ENCODE results near the gene ZSWIM8.

ZSWIM8 gene

DNA sequence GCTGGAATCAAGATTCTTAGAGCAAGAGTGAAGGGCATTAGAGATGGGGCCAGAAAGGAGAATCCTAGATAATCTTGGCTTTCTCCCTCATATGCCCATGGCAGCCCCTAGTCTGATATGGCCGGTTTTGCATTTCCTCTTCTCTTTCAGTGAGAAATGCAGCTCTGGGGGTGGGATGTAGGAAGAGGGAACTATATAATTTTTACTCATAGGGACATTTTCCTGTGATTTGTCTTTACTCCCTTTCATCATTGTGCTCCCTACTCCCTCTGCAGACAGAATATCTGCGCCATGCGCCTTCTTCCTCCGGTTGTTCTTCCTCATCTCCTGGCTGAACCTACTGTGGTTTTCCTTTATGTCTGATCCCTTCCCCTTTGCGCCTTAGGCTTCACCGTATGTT, 20.3 kb upstream of the ZSWIM8 start:
- DNase-seq (ENCODE audit: extremely low read depth, low read depth): no peak
- no peak for TF ChIP-seq CTCF (IDR thresholded peaks at IDR 0.05; ENCODE audit: low read depth, low read length)

- no peak for DNase-seq (ENCODE audit: extremely low read depth, low read depth)
- no peak for TF ChIP-seq CTCF (IDR thresholded peaks at IDR 0.05; ENCODE audit: low read depth, low read length)
Observed at GRCh38 chr10:73768881-73769280, 16.5 kb upstream of the ZSWIM8 start.

DNA sequence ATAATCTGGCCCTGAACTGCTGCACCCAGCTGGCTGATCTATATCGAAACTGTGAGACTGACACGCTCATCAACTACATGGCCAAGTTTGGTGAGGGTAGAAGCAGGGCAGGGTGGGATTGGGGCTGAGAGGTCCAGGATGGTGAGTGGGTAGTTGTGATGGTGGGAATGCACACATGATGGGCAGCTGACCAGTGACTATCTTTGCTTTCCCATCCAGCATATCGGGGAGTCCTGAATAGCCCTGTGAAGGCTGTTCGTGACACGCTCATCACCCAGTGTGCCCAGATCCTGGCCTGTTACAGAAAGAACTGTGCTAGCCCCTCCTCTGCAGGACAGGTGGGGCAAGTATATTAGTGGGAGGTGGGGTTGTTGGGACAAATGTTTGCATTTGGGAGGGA, 16.0 kb upstream of the ZSWIM8 start:
- no peak for TF ChIP-seq CTCF (IDR thresholded peaks at IDR 0.05; ENCODE audit: low read depth, low read length)
- DNase-seq (ENCODE audit: extremely low read depth, low read depth): no peak

DNA sequence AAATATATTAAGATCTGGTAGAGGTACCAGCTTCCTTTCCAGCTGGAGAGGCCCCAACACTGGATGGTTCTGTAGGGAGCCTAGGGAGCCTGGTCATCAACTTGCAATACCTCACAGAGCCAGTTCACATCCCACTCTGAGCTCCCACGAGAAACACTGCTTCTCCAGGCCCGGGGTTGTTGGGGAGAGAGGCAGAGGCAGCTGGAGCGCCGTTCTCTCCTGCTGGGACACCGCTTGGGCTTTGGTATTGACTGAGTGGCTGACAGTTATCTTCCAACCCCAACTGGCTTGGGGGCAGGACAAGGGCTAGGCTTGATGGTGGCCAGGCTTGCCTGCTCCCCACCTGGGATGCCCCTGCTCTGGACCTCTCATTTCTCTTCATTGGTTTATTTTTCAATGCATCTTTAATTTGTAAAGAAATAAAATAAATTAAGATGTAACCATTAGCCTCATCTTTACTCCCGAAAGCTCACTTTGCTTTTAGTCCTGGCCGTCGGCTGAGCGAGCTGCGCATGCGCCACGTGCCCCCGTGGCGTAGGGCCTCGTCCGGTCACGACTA, 13.6 kb upstream of the ZSWIM8 start:
- DNase-seq (ENCODE audit: extremely low read depth, low read depth): peak; percentile 51
- TF ChIP-seq CTCF (IDR thresholded peaks at IDR 0.05; ENCODE audit: low read depth, low read length): no peak

- DNase-seq (ENCODE audit: extremely low read depth, low read depth): peak; percentile 50
- no peak; the same call in 1 of the 2 replicates for TF ChIP-seq CTCF (IDR thresholded peaks at IDR 0.05; ENCODE audit: low read depth, low read length)
Observed at GRCh38 chr10:73772281-73773151, 12.9 kb upstream of the ZSWIM8 start.

DNA sequence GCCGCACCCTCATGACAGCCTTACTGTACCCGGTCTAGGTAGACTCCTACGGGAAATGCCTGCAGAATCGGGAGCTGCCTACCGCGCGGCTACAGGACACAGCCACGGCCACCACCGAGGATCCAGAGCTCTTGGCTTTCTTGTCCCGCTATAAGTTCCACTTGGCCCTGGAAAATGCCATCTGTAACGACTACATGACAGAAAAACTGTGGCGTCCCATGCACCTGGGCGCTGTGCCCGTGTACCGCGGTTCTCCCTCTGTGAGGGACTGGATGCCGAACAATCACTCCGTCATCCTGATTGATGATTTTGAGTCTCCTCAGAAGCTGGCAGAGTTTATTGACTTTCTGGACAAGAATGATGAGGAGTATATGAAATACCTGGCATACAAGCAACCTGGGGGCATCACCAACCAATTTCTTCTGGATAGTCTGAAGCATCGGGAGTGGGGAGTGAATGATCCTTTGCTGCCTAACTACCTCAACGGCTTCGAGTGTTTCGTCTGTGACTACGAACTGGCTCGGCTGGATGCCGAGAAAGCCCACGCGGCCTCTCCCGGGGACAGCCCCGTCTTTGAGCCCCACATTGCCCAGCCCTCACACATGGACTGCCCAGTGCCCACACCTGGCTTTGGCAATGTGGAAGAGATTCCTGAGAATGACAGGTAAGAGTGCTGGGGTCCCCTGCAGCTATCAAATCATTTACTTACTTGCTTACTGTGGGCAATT, 12.1 kb upstream of the ZSWIM8 start:
- DNase-seq (ENCODE audit: extremely low read depth, low read depth): no peak
- TF ChIP-seq CTCF (IDR thresholded peaks at IDR 0.05; ENCODE audit: low read depth, low read length): no peak

DNA sequence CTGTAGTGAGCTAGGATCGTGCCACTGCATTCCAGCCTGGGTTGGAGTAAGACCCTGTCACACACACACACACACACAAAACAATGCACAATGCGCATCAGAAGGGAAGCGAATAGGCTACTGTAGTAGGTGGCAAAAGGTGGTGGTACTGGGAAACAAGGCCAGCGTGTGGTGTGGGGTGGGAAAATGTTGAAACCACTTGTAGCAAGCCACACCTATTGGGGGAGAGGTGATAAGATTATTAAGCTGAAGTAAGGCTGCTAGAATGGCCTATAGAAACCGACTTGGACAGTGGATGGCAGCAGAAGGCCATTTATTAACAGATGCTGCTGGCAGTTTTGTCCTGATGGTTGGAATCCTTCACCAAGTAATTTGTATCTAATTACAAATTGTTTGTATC, 10.8 kb upstream of the ZSWIM8 start:
- peak; percentile 14 for DNase-seq (ENCODE audit: extremely low read depth, low read depth)
- no peak; the same call in 1 of the 2 replicates for TF ChIP-seq CTCF (IDR thresholded peaks at IDR 0.05; ENCODE audit: low read depth, low read length)

Data from AG09319 (cell line).